IMR-90 (cell line): Measurements from ENCODE around the gene HEATR9.

Source experiments
- BHLHE40 ChIP-seq: fragments of 150-350 bp; IDR thresholded peaks from 2 replicates; pipeline ENCODE4 v1.6.1; 2016; ENCODE audit warnings: mild to moderate bottlenecking, low read depth, low read length
- CEBPB ChIP-seq: IDR thresholded peaks from 2 replicates; pipeline ENCODE4 v1.6.1; 2012; ENCODE audit warnings: low read depth, low read length, improper control_type of control experiment
- CTCF ChIP-seq: conservative IDR thresholded peaks from 2 replicates; pipeline ENCODE4 v1.5.1; 2012; ENCODE audit warnings: mild to moderate bottlenecking, low read depth, low read length, improper control_type of control experiment
- ELK1 ChIP-seq: fragments of 150-350 bp; IDR thresholded peaks from 2 replicates; pipeline ENCODE4 v1.6.1; 2016; ENCODE audit warnings: low read depth, mild to moderate bottlenecking, low read length, moderate library complexity, borderline replicate concordance
- MAZ ChIP-seq: IDR thresholded peaks from 2 replicates; pipeline ENCODE4 v1.6.1; 2012; ENCODE audit warnings: low read depth, mild to moderate bottlenecking, low read length, improper control_type of control experiment, moderate library complexity, borderline replicate concordance
- MXI1 ChIP-seq: IDR thresholded peaks from 2 replicates; pipeline ENCODE4 v1.6.1; 2012; ENCODE audit warnings: low read depth, mild to moderate bottlenecking, low read length, moderate library complexity, borderline replicate concordance
- NFE2L2 ChIP-seq: fragments of 150-350 bp; IDR thresholded peaks from 2 replicates; pipeline ENCODE4 v1.6.1; 2016; ENCODE audit warnings: low read depth, mild to moderate bottlenecking, low read length
- POLR2A ChIP-seq: IDR thresholded peaks from 2 replicates; pipeline ENCODE4 v1.6.1; 2012; ENCODE audit warnings: mild to moderate bottlenecking, low read depth, low read length
- RAD21 ChIP-seq: IDR thresholded peaks from 2 replicates; pipeline ENCODE4 v1.6.1; 2012; ENCODE audit warnings: low read length, improper control_type of control experiment
- RCOR1 ChIP-seq: IDR thresholded peaks from 2 replicates; pipeline ENCODE4 v1.6.1; 2012; ENCODE audit warnings: mild to moderate bottlenecking, low read length, improper control_type of control experiment; ENCODE audit not compliant: insufficient replicate concordance
- RFX5 ChIP-seq: IDR thresholded peaks from 2 replicates; pipeline ENCODE4 v1.8.0; 2012; ENCODE audit warnings: low read depth, mild to moderate bottlenecking, low read length, moderate library complexity
- USF2 ChIP-seq: fragments of 150-350 bp; IDR thresholded peaks from 2 replicates; pipeline ENCODE4 v1.6.1; 2017; ENCODE audit warnings: mild to moderate bottlenecking, antibody characterized with exemption, low read length, low read depth

GRCh38 chr17:35903451-35903850 is 34.8 kb upstream of the HEATR9 start:
- TF ChIP-seq CTCF (no peak), CEBPB (no peak), POLR2A (no peak), RCOR1 (no peak), BHLHE40 (no peak), MAZ (no peak), USF2 (no peak), RFX5 (no peak), RAD21 (no peak), ELK1 (no peak), MXI1 (no peak), NFE2L2 (no peak)
